DOHH2 (cell line): ENCODE results near the gene HNF1A.

Experiments used
- CTCF ChIP-seq: fragments of 200-600 bp; sonication (generic); IDR thresholded peaks from one replicate; pipeline ENCODE4 v1.5.1; 2014; ENCODE audit warnings: antibody characterized with exemption, mild to moderate bottlenecking, low read depth, low read length; ENCODE audit not compliant: poor library complexity, severe bottlenecking
- EZH2phosphoT487 ChIP-seq: fragments of 200-600 bp; sonication (generic); IDR thresholded peaks from 2 replicates; pipeline ENCODE4 v1.6.1; 2017; ENCODE audit warnings: borderline replicate concordance, mild to moderate bottlenecking, antibody characterized with exemption, low read length, moderate library complexity, mixed read lengths

GRCh38 chr12:120955232-120955631, 23.1 kb upstream of the HNF1A start:
- TF ChIP-seq CTCF (no peak), EZH2phosphoT487 (no peak)
